Chondrocyte (in vitro differentiated cells): ENCODE data around the gene RECK. TPM values are rescaled to one million over a fixed set of nuclear protein-coding genes. Genes with fewer than 3 reads are reported as not detected.

ENCODE experiments used
- DNase-seq: peaks from one replicate; pipeline ENCODE4 v3.0.0; 2021; ENCODE audit warnings: mixed read lengths, low spot score
- H3K27ac Mint-ChIP-seq: one replicate; pipeline ENCODE4 v1.8.0; 2021; ENCODE audit warnings: mild to moderate bottlenecking, moderate library complexity, mixed read lengths; ENCODE audit not compliant: unreplicated experiment
- H3K27me3 Mint-ChIP-seq: 2 replicates; pipeline ENCODE4 v1.8.0; 2021; ENCODE audit warnings: low read depth, mixed read lengths
- H3K36me3 Mint-ChIP-seq: 2 replicates; pipeline ENCODE4 v1.8.0; 2021; ENCODE audit warnings: low read depth, mixed read lengths
- H3K4me1 Mint-ChIP-seq: 2 replicates; pipeline ENCODE4 v1.8.0; 2021; ENCODE audit warnings: low read depth, mild to moderate bottlenecking, mixed read lengths
- H3K4me3 Mint-ChIP-seq: one replicate; pipeline ENCODE4 v1.8.0; 2021; ENCODE audit warnings: mild to moderate bottlenecking, moderate library complexity, mixed read lengths; ENCODE audit not compliant: unreplicated experiment
- H3K9me3 Mint-ChIP-seq: 2 replicates; pipeline ENCODE4 v1.8.0; 2021; ENCODE audit warnings: low read depth, mixed read lengths
- CTCF ChIP-seq: fragments of 200-600 bp; sonication (generic); IDR thresholded peaks from 2 replicates; pipeline ENCODE4 v1.5.0; 2021; ENCODE audit warnings: antibody characterized with exemption, mild to moderate bottlenecking, moderate library complexity
- total RNA-seq: library from RNA; stranded (reverse); gene quantifications from 3 replicates; pipeline ENCODE4 v1.2.1, GENCODE V29; 2021

Gene RECK
- total RNA-seq, 1 donor from 2014 or later, result 33.5 TPM

GRCh38 chr9:36137392-36138004, 100.8 kb downstream of the RECK start:
- H3K4me1 Mint-ChIP-seq, result peaks cover 63% of the 10 kb centered on the region
- no peak for TF ChIP-seq CTCF
- H3K4me3 Mint-ChIP-seq, result peak overlapping the region; percentile 99
- no peaks in the 10 kb centered on the region for H3K27me3 Mint-ChIP-seq
- H3K27ac Mint-ChIP-seq, result peak overlapping the region; percentile 84
- H3K9me3 Mint-ChIP-seq, result no peaks in the 10 kb centered on the region
- DNase-seq, result peak; percentile 68
- H3K36me3 Mint-ChIP-seq, result peaks cover 3% of the 10 kb centered on the region

GRCh38 chr9:36138496-36138895, 101.8 kb downstream of the RECK start:
- Mint-ChIP-seq H3K27ac (no peak overlapping the region), H3K27me3 (no peaks in the 10 kb centered on the region), H3K4me3 (peak overlapping the region; percentile 47), H3K9me3 (no peaks in the 10 kb centered on the region), H3K4me1 (peaks cover 69% of the 10 kb centered on the region), H3K36me3 (peaks cover 6% of the 10 kb centered on the region)
- no peak for DNase-seq
- no peak for TF ChIP-seq CTCF

- peaks cover 72% of the 10 kb centered on the region for H3K4me1 Mint-ChIP-seq
- peak overlapping the region; percentile 47 for H3K4me3 Mint-ChIP-seq
- no peaks in the 10 kb centered on the region for H3K9me3 Mint-ChIP-seq
- H3K27me3 Mint-ChIP-seq, result no peaks in the 10 kb centered on the region
- no peak overlapping the region for H3K27ac Mint-ChIP-seq
- TF ChIP-seq CTCF, result no peak
- peak; percentile 40 for DNase-seq
- H3K36me3 Mint-ChIP-seq, result peaks cover 10% of the 10 kb centered on the region
Measured at GRCh38 chr9:36138901-36139300, 102.2 kb downstream of the RECK start.

GRCh38 chr9:36140086-36141084, 103.7 kb downstream of the RECK start:
- no peak for TF ChIP-seq CTCF
- H3K9me3 Mint-ChIP-seq, result no peaks in the 10 kb centered on the region
- H3K4me3 Mint-ChIP-seq, result no peak overlapping the region
- no peaks in the 10 kb centered on the region for H3K27me3 Mint-ChIP-seq
- no peak overlapping the region for H3K27ac Mint-ChIP-seq
- peaks cover 22% of the 10 kb centered on the region for H3K36me3 Mint-ChIP-seq
- H3K4me1 Mint-ChIP-seq, result peaks cover 80% of the 10 kb centered on the region
- DNase-seq, result peak; percentile 52

GRCh38 chr9:36141288-36141687, 104.6 kb downstream of the RECK start:
- peaks cover 30% of the 10 kb centered on the region for H3K36me3 Mint-ChIP-seq
- peaks cover 74% of the 10 kb centered on the region for H3K4me1 Mint-ChIP-seq
- no peak overlapping the region for H3K4me3 Mint-ChIP-seq
- H3K27ac Mint-ChIP-seq, result peak overlapping the region; percentile 41
- H3K27me3 Mint-ChIP-seq, result no peaks in the 10 kb centered on the region
- peak; percentile 68 for TF ChIP-seq CTCF
- H3K9me3 Mint-ChIP-seq, result no peaks in the 10 kb centered on the region
- peak; percentile 47 for DNase-seq
